ENCODE results near the gene TWIST2.

The TWIST2 gene

GRCh38 chr2:238956676-238957075 is 108.8 kb downstream of the TWIST2 start:
- no peak for DNase-seq (ENCODE audit: low spot score)
